KOPT-K1 (cell line): ENCODE measurements around the gene TMEM19.

ENCODE experiments used
- H3K27ac ChIP-seq: fragments of 200-600 bp; sonication (generic); 2 replicates; pipeline ENCODE4 v1.5.1; 2016; ENCODE audit warnings: antibody characterized with exemption, mild to moderate bottlenecking, low read depth, low read length; ENCODE audit not compliant: poor library complexity, severe bottlenecking
- H3K36me3 ChIP-seq: fragments of 200-600 bp; sonication (generic); 2 replicates; pipeline ENCODE4 v1.5.1; 2017; ENCODE audit warnings: antibody characterized with exemption, mild to moderate bottlenecking, low read length, moderate library complexity; ENCODE audit not compliant: insufficient read depth
- H3K9me3 ChIP-seq: fragments of 200-600 bp; sonication (generic); 2 replicates; pipeline ENCODE4 v1.5.1; 2017; ENCODE audit warnings: antibody characterized with exemption, low read length, mild to moderate bottlenecking; ENCODE audit not compliant: insufficient read depth, poor library complexity, severe bottlenecking

TMEM19 gene

GRCh38 chr12:71721783-71722505, 36.1 kb downstream of the TMEM19 start:
- Histone ChIP-seq H3K27ac (no peak overlapping the region), H3K9me3 (no peaks in the 10 kb centered on the region), H3K36me3 (no peaks in the 10 kb centered on the region)

GRCh38 chr12:71725011-71725410, 39.1 kb downstream of the TMEM19 start:
- no peaks in the 10 kb centered on the region for H3K9me3 ChIP-seq
- H3K36me3 ChIP-seq = no peaks in the 10 kb centered on the region
- H3K27ac ChIP-seq = no peak overlapping the region

DNA sequence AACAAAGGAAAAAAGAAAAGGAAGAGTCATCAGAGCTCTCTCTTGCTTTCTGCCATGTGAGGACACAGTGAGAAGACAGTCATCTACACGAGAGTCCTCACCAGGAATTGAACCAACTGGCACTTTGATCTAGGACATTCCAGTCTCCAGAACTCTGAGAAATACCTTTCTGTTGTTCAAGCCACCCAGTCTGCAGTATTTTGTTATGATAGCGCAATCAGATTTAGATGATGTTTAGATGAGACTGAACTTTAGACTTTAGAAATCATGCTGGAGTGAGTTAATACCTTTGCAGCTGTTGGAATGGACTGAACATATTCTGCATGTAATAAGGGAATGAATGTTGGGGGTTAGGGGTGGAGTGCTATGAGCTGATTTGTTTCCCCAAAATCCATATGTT, 40.7 kb downstream of the TMEM19 start:
- H3K36me3 ChIP-seq = no peaks in the 10 kb centered on the region
- H3K27ac ChIP-seq = no peak overlapping the region
- H3K9me3 ChIP-seq = no peaks in the 10 kb centered on the region

DNA sequence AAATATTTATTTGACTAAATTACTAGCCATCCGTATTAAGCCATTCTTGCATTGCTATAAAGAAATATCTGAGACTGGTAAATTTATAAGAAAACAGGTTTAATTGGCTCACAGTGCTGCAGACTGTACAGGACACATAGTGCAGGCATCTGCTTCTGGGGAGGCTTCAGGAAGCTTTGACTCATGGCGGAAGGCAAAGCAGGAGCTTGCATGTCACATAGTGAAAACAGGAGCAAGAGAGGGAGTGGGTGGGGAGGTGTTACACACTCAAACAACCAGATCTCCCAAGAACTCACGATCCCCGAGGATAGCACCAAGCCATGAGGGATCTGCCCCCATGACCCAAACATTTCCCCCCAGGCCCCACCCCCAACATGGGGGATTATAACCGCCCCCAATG, 42.1 kb downstream of the TMEM19 start:
- Histone ChIP-seq H3K36me3 (no peaks in the 10 kb centered on the region), H3K9me3 (no peaks in the 10 kb centered on the region), H3K27ac (no peak overlapping the region)

DNA sequence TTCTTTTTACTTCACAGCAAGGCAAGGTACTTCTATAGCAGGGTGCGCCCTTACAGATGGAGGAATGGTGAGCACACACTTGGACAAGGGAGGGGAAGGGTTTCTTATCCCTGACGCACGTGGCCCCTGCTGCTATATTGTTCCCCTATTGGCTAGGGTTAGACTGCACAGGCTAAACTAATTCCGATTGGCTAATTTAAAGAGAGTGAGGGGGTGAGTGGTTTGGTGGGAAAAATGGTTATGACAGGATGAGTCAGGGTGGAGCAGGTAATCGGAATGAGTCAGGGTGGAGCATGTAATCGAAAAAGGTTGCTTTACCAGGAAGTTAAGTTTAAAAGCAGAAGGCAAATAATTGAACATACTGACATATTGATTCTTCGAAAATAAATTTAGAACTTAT, 45.1 kb downstream of the TMEM19 start:
- Histone ChIP-seq H3K9me3 (no peaks in the 10 kb centered on the region), H3K27ac (no peak overlapping the region), H3K36me3 (no peaks in the 10 kb centered on the region)

DNA sequence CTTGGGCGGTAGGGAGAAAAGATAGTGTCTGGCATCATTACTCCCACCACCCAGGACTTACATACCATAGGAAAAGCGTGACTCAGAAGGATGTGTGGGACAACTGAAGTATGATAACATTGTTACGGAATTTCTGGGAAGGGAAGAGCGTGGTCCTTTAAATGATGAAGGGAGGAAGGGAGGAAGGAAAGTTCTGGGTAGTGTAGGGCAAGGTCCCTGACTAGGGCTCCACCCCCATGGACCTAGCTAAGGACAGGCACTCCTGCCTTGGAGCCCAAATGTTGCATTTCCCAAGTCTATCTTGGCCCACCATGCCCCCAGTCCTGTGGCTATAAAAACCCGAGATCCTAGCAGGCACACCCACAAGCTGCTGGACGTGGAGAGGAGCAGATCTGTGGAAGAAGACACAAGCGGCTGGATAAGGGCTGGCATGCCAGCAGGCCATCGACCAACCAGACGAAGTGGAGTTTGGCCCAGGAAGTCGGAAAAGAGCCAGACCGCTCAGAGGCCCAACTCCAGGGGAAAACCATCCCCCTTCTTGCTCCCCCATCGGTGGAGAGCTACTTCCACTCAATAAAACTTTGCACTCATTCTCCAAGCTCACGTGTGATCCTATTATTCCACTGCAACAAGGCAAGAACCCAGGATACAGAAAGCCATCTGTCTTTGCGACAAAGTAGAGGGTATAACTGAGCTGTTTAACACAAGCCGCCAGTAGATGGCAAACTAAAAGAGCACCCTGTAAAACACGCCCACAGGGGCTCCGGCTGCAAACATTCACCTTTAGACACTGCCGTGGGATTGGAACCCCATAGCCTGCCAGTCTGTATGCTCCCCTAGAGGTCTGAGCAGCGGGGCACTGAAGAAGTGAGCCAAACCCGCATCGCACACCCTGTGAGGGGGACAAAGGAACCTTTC, 45.8 kb downstream of the TMEM19 start:
- Histone ChIP-seq H3K36me3 (no peaks in the 10 kb centered on the region), H3K27ac (no peak overlapping the region), H3K9me3 (no peaks in the 10 kb centered on the region)

DNA sequence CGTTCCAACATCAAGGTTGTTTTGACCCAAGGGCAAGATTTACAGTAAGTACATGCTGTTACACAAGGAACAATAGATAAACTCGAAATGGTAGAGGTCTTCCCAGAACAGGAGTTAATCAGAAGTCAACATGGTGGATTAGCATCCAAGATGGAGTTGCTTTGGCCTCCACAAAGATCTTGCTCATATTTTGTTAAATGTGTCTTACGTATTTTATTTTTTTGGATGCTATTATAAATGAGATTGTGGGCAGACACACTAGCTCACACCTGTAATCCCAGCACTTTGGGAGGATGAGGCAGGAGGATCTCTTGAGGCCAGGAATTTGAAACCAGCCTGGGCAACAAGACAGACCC, 46.5 kb downstream of the TMEM19 start:
- Histone ChIP-seq H3K36me3 (no peaks in the 10 kb centered on the region), H3K9me3 (no peaks in the 10 kb centered on the region), H3K27ac (no peak overlapping the region)

- no peak overlapping the region for H3K27ac ChIP-seq
Observed at GRCh38 chr12:71737197-71737596, 51.3 kb downstream of the TMEM19 start.

DNA sequence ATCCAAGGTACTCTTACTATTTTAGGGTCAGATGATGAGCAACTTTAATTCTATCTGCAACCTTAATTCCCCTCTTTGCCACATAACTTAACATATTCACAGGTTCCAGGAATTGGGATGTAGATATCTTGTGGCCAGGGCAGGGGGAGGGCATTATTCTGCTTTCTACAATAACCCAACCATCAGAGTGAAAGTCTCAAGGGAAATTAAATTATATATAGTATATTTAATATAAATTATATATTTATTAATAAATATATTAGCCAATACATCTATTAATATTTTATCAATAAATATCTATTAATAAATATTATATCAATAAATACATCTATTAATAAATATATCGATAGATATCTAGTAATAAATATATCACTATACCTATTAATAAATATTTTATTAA, 57.1 kb downstream of the TMEM19 start:
- no peak overlapping the region for H3K27ac ChIP-seq
- no peaks in the 10 kb centered on the region for H3K9me3 ChIP-seq
- H3K36me3 ChIP-seq = no peaks in the 10 kb centered on the region

More at GRCh38 chr12:71737197-71737596, 51.3 kb downstream of the TMEM19 start:
- Histone ChIP-seq H3K36me3 (no peaks in the 10 kb centered on the region), H3K9me3 (no peaks in the 10 kb centered on the region)

- Histone ChIP-seq H3K36me3 (no peaks in the 10 kb centered on the region), H3K27ac (no peak overlapping the region), H3K9me3 (no peaks in the 10 kb centered on the region)
Observed at GRCh38 chr12:71744522-71745300, 58.8 kb downstream of the TMEM19 start.

GRCh38 chr12:71746974-71747611, 61.2 kb downstream of the TMEM19 start:
- no peaks in the 10 kb centered on the region for H3K9me3 ChIP-seq
- H3K36me3 ChIP-seq = no peaks in the 10 kb centered on the region
- H3K27ac ChIP-seq = no peak overlapping the region

- Histone ChIP-seq H3K9me3 (no peaks in the 10 kb centered on the region), H3K27ac (no peak overlapping the region), H3K36me3 (no peaks in the 10 kb centered on the region)
Observed at GRCh38 chr12:71748081-71748850, 62.4 kb downstream of the TMEM19 start.

DNA sequence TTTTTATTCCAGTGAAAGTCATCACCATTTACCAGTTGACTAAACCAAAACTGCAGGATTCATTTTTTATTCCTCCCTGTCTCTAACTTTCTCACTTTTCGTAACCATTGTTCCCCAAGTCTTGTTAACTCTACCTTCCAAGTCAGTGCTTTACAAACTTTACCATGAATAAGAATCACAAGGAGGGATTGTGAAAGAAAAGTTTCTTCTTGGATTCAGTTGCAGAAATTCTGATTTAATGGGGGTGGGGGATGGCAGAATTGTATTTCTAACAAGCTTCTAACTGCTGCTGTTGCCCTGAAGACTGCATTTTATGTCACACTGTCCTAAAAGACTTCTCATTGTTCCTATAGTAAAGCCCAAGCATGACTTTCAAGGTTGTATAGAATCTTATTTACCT, 63.8 kb downstream of the TMEM19 start:
- no peaks in the 10 kb centered on the region for H3K36me3 ChIP-seq
- no peak overlapping the region for H3K27ac ChIP-seq
- no peaks in the 10 kb centered on the region for H3K9me3 ChIP-seq

GRCh38 chr12:71752891-71753290, 67.0 kb downstream of the TMEM19 start:
- peaks cover under 1% of the 10 kb centered on the region for H3K9me3 ChIP-seq
- H3K36me3 ChIP-seq = peaks cover 12% of the 10 kb centered on the region
- H3K27ac ChIP-seq = no peak overlapping the region
